HG02678 (cell line): ENCODE measurements around the gene CCR5AS.
"Not testable (repeated sequence)": the region's sequence is repeated elsewhere in the genome, so short reads cannot be mapped to it uniquely, and the experiment has no call there.

Experiments
- ATAC-seq: cut with Tn5 transposase; IDR thresholded peaks from one replicate; pipeline ENCODE4 v1.9.1; 2021; ENCODE audit warnings: mild to moderate bottlenecking, moderate library complexity; ENCODE audit not compliant: unreplicated experiment

Gene CCR5AS

DNA sequence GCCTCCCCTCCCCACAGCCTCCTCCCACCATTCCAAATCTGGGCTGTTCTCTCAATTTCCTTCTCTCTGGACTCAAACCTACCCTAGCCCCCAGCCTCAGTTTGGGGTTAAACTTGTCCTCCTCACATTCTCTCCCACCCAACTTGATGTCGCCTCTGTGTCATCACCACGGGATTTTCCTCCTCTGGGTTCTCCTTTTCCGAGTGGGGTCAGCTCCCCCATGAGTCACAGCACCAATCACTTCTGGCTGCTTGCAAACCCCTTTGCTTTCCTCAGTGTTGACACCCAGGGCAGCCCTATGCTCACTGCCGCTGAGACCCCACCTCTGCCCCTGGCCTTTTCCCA lies 451 bp downstream of the CCR5AS start:
- no peak for ATAC-seq

DNA sequence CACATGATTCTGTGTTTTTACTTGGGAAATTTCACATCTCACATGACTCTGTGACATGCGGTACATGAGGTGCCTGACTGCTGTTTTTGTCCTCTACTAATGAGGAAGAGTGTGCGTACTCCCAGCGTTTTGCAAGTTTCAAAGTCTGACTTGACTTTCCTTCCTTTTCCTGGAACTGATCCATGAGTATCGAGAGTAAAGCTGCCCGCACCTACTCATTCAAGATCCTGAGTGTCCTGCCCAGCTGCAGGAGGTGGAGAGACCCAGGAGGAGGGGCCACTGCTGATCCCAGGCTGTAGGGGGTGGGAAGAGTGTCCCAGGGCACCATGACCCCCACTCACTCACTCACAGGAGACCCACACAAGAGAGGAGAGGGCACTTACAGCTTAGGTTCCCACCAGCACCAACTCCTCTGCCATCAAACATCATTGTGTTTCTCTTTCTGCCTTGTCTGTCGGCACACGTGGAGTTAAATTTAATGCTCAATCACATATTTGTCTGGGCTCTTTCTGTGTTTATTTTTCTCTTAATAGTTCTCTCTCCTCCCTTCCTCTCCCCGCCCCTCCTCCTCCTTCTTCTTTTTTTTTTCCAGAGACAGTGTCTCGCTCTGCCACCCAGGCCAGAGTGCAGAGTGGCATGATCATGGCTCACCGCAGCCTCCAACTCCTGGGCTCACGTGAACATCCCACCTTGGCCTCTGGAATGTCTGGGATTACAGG lies 1.4 kb downstream of the CCR5AS start:
- no peak for ATAC-seq

DNA sequence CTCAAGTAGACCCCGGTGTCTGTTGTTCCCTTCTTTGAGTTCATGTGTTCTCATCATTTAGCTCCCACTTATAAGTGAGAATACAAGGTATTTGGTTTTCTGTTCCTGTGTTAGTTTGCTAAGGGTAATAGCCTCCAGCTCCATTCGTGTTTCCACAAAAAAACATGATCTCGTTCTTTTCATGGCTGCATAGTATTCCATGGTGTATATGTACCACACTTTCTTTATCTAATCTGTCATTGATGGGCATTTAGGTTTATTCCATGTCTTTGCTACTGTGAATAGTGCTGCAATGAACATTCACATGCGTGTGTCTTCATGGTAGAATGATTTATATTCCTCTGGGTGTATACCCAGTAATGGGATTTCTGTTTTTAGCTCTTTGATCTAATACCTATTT lies 4.0 kb downstream of the CCR5AS start:
- not testable (repeated sequence) for ATAC-seq

DNA sequence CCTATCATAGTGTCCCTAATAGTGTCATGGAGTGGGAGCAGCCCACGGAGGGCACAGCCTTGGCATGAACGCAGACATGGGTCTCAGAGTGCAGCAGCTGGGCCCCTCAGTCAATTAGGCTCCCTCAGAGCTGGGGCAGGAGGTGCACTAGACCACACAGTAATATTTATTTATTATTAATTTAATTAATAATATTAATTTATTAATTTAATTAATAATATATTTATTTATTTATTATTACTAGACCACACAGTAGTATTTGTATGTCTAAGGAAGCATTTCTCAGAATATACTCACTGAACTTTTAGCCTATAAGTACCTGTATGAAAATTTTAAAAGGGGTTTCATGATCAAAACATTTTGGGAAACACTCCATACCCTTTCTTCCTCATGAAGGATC lies 5.3 kb downstream of the CCR5AS start:
- ATAC-seq: no peak

DNA sequence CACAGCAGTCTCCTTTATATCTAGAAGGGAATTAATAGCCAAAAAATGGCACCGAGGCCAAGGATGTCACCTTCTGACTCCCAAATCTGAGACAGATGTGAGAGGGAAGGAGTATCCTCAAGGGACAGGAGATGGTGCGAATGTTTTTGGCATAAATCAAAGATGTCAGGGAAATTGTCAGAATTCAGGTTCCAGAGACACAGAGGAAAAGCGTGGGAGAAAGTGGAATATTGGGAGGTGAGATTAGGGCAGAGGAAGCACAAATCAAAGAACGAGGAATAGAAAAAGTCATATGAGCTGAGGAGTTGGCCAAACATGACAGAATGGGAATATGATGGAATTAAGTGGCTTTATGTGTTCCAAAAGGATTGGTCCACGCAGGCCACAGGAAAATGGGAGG lies 6.0 kb downstream of the CCR5AS start:
- ATAC-seq: no peak

DNA sequence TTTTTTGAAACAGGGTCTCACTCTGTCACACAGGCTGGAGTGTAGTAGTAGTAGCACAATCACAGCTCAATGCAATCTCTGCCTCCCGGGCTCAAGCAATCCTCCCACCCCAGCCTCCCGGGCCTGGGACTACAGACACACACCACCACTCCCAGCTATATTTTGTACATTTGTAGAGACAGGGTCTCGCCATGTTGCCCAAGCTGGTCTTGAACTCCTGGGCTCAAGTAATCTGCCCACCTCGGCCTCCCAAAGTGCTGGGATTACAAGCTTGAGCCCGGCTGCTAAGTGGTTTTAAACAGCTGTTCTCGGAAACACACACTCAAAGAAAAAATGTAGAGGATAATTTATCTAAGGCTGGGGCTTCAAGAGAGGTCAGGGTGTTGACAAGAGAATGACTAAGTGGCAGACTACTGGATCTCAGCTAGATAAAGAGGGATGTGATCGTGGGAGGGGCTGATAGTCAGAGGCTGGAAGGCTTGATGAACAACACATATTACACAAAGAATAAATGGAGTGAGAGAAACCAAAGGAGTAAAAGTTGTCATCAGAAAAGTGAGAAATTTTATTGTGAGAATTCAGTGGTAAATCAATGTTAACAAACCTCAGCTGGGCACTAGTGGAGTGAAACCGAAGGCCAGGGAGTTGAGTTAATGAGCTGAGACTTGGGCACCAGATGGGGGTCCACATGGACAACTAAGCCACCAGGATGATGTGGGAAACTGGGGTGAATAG lies 6.7 kb downstream of the CCR5AS start:
- ATAC-seq: no peak

DNA sequence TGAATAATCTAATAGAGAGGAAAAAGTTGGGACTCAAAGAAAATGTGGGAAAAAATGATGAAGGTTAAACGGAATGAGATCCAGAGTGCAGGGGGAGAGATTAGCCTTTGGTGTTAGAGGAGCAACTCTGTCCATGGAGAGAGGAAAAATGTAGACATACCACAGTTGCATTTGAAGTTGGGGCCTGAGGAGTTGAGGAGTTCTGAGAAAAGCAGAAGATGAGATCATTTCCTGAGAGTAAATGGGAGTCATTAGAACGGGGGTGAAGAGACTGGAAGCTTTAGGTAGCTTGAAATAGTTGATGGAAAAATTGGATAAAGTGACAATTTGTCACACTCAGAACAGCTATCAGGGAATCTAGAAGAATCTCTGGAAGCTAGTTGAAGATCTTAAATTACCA lies 7.3 kb downstream of the CCR5AS start:
- no peak for ATAC-seq

DNA sequence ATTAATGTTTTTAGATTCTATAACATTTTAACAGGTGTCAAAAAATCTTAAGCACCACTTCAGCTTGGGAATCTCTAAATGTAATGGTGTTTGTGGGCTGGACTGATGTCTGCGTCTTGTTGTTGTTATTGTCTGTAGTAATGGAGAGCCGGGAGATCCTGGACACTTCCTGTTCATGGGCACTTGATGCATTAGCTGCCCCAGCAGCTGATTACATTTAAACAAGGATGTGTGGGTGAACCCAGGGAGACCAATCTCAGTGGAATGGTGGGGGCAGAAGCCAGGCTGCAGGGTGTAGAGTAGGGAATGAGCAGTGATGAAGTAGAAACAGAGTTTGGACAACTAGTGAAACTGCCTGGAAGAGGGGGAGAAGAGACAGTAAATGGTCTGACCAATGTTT lies 7.8 kb downstream of the CCR5AS start:
- ATAC-seq: no peak

DNA sequence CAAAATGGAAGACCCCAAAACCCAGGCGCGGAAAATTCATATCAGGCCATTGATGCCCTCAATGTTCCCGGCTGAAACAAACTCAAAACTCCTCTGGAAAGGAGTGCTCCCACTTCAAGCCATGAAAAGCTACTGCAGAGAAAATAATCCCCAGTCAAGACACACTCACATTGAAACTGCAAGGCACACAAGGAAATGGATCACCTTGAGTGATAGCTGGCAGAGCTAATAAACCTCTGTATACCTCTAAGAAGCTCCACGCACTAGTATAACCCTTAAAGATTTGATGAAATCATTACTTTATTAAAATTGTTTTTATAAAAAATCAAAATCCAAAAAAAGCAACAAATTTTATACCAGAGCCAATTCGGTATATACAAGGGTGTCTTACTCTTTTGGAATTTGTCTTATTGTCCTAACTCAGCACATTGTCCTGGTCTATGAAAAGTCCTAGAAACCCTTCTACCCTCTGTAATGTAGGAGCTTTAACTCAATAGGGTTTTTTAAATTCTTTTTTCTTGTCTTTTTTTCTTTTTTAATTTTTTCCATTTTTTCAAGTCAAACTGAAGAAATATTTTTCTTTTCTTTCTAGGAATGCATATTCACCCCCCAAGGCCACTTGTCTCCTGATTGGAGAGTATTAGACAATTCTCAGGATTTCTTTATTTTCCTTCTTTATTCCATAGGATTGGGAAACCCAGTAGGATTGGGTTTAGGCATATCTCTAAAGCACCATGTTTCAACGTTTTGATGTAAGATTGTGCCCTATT lies 8.5 kb downstream of the CCR5AS start:
- ATAC-seq: no peak

DNA sequence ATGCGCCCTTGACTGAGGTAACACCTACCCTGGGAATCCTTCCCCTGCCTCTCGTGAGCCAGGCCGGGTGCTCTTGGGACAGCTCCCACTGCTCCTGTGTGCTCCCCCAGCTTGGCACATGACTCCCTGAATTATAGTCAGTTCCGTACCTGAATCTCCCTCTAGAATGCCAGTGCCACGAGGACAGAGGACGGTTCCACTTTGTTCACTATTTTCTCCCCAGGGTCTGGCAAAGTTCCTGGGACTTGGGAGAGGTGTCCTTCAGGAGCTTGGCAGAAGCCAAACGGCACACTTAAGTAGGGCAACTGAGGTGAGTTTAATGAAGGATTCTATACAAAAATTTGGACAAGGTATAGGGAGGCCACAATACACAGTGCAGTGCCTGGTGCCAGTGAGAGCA lies 9.8 kb downstream of the CCR5AS start:
- ATAC-seq: no peak

DNA sequence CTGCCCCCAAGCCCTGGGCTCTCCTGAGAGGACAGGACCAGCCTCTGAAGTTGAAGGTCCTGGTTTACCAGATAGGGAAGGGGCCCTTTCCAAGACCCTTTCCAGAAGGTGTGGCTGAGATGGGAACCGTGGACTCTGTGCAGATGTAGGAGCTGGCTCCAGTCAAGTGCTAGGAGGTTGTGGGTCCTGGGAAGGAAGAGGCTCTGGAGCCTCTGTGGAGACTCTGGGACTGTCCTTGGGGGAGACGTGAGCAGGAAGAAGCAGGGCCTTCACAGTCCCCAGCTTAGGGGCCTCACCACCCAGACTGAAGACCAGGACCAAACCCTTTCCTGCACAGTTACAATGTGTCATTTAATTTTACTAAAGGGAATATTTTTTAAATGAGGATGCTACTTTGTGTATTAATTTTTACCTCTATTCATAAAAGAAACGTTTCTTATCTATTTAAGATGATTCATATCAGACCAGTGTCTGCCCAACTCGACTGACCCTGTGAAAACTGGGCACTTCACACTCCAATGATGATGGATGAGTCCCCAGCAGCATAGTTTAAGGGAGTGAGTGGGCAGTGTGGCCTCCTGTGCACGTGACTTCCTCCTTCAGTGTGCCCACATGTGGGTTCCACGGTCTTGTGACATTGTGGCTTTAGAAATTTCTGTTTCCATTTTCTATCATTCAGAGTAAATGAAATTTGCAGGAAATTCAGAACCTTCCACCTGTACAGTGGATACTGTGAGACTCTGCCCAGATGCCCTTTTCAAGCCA lies 10.9 kb downstream of the CCR5AS start:
- ATAC-seq: no peak

DNA sequence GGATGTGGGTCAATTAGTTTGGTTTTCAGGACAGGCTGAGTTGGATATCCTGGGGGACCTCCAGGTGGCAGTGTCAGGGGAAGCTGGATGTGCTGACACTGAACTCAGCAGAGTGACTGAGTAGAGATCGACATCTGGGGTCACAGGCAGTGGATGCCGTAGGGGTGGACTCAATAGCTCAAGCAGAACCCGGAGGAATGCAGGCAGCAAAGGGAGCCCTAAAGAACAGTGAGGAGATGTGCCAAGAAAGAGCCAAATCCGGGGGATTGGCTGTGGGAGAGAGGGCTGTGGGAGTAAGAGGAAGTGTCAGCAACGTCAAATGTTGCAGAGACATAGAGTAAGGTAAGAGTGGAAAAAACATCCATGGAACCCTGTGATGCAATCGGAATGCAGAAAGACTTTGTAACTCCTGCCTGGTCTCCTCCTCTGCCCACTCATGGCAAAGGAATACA lies 11.6 kb downstream of the CCR5AS start:
- no peak for ATAC-seq

DNA sequence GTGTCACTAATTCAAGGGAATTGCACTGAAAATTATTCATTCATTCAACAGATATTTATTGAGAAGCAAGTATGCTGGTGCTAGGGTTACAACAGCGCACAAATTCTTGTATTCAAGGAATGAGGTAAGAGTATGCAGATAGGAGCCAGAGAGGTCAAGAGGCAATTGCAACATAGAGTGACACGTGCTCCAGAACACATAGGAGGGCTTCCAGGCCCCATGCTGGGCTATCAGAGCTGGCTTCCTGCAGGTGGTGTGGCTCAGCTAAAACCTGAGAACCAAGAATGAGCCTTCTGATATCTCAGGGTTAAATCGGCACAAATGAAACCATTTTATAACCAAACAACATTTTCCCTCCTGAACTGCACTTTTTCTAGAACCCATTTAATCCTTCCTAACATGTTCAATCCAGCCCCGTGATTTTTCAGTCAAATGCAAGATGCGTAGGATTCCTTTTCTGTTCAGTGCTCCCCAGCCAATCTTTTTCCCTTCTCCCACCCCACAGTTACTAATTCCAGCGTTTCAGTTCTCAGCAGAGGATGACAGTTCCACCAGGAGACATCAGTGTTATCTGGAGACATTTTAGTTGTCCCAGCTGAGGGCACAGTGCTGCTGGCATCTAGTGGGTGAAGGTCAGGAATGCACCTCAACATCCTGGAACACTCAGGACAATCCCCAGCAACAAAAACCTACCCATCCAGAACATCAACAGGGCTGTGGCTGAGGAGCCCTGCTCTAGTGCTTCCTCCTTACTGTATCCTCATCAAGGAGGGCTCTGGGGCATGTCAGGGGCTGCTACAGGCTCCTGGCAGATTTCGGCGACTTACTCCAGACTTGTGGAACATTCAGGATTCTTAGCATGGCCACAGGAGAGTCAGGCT lies 13.1 kb downstream of the CCR5AS start:
- no peak for ATAC-seq

DNA sequence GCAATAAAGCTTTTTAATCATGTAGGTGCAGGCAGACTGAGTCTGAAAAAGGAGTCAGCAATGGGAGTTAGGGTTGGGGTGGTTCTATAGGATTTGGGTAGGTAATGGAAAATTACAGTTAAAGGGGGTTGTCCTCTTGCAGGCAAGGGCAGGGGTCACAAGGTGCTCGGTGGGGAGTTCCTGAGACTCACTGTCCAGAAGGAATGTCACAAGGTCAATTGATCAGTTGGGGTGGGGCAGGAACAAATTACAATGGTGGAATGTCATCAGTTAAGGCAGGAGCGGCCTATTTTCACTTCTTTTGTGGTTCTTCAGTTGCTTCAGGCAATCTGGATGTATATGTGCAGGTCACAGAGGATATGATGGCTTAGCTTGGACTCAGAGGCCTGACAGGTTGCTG lies 13.9 kb downstream of the CCR5AS start:
- no peak for ATAC-seq

DNA sequence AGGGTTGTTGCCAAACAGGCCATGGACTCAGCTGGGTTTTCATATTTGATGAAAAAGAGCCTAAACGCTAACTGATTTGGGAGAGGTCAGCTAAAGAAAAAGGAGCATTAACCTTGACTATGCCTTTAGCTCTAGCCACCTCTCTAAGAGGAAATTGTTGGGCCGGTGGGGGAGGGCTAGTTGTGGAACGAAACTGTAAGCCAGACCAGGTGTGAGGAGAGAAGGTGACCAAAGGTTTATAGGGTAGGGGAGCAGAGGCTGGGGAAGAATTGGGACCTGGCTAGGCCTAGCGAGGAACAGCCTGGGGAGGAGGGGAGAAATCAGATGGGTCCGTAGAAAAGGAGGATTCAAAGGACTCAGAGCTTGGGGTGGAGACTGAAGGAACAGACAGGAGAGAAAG lies 15.3 kb downstream of the CCR5AS start:
- ATAC-seq: not testable (repeated sequence)

DNA sequence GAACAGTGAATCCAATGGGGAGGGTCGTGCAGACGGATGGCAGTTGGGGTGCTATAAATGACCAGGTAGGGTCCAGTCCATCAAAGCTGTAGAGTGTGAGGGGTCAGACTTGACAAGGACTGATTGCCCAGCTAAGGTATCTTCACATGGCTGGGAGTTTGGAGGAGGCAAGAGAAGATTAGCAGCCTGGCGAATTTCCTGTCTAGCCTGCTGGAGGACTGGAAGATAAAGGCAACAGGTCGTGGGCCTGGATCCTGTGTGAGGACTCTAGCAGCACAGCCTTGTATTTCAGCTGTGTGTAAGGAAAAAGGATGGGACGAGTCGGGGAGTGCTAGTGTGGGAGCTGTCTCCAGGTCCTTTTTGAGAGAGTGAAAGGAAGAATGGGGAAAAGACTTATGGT lies 17.6 kb downstream of the CCR5AS start:
- ATAC-seq: no peak

DNA sequence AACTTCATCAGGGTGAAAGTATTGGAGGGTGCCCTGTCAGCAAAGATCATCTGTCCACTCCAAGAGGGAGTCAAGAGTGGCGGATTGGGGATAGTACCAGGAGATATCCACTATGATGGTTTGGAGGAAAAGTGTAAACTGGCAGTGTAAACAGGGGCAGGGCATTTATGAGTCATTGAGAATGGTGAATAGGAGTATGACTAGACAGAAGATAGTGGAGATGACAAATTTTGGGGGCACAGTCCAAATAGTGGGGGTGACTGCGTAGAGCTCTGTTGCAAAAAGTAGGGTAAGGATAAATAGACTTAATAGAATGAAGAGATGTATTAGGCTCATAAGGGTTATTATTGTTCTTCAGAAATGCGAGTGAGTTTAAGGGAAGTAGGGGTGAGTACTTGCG lies 18.0 kb downstream of the CCR5AS start:
- ATAC-seq: not testable (repeated sequence)

DNA sequence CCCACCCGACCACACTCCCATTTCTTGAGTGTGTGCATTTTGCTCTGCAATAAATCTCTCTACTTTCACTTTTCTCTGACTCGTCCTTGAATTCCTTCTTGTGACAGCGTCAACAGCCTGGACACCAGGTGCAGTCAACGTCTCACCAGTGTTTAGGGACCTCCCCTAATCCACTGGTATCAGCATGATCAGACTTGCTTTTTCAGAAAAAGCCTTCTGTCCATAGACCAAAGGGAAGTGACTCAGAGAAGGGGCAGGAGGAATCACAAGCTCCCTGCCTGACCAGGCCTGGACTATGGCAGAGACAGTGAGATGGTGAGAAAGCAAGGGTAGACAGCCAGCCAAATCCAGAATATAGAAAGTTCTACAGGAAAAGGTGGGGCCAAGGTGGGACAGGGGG lies 20.7 kb downstream of the CCR5AS start:
- no peak for ATAC-seq

DNA sequence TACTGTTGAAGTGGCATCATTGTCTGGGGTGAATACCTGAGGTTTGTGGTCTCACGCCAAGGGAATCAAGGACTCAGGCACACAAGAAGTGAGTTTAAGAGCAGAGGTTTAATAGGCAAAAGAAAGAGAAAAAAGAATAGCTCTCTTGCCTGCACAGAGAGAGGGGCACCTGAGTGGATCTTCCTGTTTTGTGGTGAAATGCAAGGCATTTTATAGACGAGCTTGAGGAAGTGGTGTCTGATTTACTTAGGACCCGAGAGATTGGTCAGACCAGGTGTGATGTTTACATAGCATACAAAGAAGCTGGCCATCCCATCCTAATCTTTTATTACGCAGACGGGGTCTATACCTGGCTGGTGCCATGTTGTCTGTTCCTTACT lies 22.9 kb downstream of the CCR5AS start:
- ATAC-seq: no peak

DNA sequence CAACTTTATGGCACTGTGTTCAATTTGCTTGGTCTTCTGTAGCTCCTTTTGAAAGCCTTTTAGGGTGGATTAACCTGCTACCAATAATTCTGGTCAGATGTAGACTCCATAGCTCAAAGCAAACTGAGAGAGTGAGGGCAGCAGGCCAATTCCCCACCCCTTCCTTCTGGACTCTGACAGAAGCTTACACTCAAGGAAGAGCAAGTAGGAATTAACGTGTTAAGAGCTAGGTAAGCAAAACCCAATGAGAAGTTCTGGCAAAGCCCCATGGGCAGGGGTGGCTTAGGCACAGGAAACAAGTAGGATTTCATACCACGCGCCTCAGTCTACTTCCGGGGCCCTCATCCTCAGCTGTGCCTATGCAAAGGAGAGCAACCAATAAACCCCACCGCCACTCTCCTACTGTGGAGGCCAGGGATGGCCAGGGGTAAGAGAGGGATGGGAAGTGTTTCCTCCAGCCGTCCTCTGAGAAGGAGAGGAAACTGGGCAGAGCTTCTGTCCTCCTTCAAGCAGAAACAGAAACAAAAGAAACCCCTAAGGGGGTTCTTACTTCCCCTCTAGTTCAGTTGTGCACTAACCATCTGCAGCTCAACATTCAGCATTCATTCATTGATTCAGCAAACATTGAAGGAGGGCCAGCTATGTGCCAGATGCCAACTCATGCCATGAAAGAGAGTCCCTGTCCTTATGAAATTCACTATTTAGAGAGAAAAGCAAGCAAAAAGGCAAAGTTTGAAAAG lies 23.5 kb downstream of the CCR5AS start:
- no peak for ATAC-seq
